K562 (cell line): ENCODE measurements around the gene SH3TC1. TPM values are rescaled to one million over a fixed set of nuclear protein-coding genes. Genes with fewer than 3 reads are reported as not detected.

ENCODE experiments used
- ATAC-seq: fragments of 200-7000 bp; cut with Tn5 transposase; 3 replicates; pipeline ENCODE4 v1.9.1; 2020; ENCODE audit warnings: moderate library complexity
- BruUV-seq: library from RNA; stranded (reverse); fragments of 400-500 nt; replicated peaks from 2 replicates; lab custom pipeline; 2021; lab: Mats Ljungman, UMichigan
- CTCF ChIA-PET: fragments of 300-600 bp; formaldehyde crosslinking; extraction: SDS; loops from one replicate; lab custom pipeline; 2021; ENCODE audit warnings: low intra/inter-chr PET ratio; lab: Yijun Ruan, JAX
- POLR2A ChIA-PET: fragments of 300-600, 350-650 bp; sonication (Branson Sonifier 250); formaldehyde crosslinking; extraction: SDS; loops from one replicate; lab custom pipeline; 2021; ENCODE audit warnings: antibody characterized with exemption, inconsistent platforms; lab: Yijun Ruan, JAX
- DNase-seq, 4 experiments: peaks; one replicate each; pipeline versions ENCODE4 v3.0.0 to v3.0.0-alpha.2; 2011 to 2018; ENCODE audit warnings: low spot score in 3 of 4, mixed read lengths in 3 of 4; ENCODE audit errors: extremely low read depth in 1 of 4
- FAIRE-seq: peaks from 2 replicates; lab custom pipeline; 2011; peaks lifted over from hg19 to GRCh38; lab: Jason Lieb, UNC
- H2AFZ ChIP-seq: 2 replicates; pipeline ENCODE4 v1.6.0; 2011; ENCODE audit warnings: low read depth, low read length, control low read depth, inconsistent platforms
- H3K27ac ChIP-seq: fragments of 200-600 bp; 3 replicates; pipeline ENCODE4 v1.8.0; 2011; ENCODE audit warnings: low read depth, mild to moderate bottlenecking, control low read depth, inconsistent platforms, low read length, moderate library complexity, mixed read lengths; ENCODE audit errors: extremely low read depth
- H3K27me3 ChIP-seq, 2 experiments: fragments of 300-600 bp in 1 of 2; 2 replicates in 1 of 2; 3 replicates in 1 of 2; pipeline versions ENCODE4 v1.6.0 to v1.8.0; 2011; ENCODE audit warnings: inconsistent platforms in 2 of 2, low read length in 2 of 2, mild to moderate bottlenecking in 1 of 2, mixed read lengths in 1 of 2, moderate library complexity in 1 of 2; ENCODE audit not compliant: control insufficient read depth in 2 of 2, insufficient read depth in 2 of 2
- H3K36me3 ChIP-seq: fragments of 300-600 bp; 3 replicates; pipeline ENCODE4 v1.8.0; 2011; ENCODE audit warnings: mild to moderate bottlenecking, low read length, inconsistent platforms; ENCODE audit not compliant: control insufficient read depth, insufficient read depth
- H3K4me1 ChIP-seq, 2 experiments: fragments of 200-600 bp in 1 of 2; replicated peaks in 1 of 2; 2 replicates in 1 of 2; 3 replicates in 1 of 2; pipeline versions ENCODE4 v1.5.1 to v1.8.0; 2011; ENCODE audit warnings: inconsistent platforms in 2 of 2, low read length in 2 of 2, mild to moderate bottlenecking in 1 of 2, mixed read lengths in 1 of 2, moderate library complexity in 1 of 2; ENCODE audit not compliant: control insufficient read depth in 2 of 2, insufficient read depth in 2 of 2
- H3K4me2 ChIP-seq: 2 replicates; pipeline ENCODE4 v1.6.1; 2011; ENCODE audit warnings: low read length, control low read depth, inconsistent platforms, mixed read lengths; ENCODE audit not compliant: insufficient read depth
- H3K4me3 ChIP-seq: fragments of 200-600 bp; sonication (generic), shearing (Covaris generic); 2 replicates; pipeline ENCODE4 v1.5.1; 2016; ENCODE audit warnings: control low read depth, inconsistent platforms
- H3K79me2 ChIP-seq: fragments of 200-600 bp; 3 replicates; pipeline ENCODE4 v1.8.0; 2011; ENCODE audit warnings: low read length, inconsistent platforms; ENCODE audit not compliant: control insufficient read depth, insufficient read depth
- H3K9ac ChIP-seq, 2 experiments: 2 replicates each; pipeline versions ENCODE4 v1.6.0 to v1.6.1; 2011; ENCODE audit warnings: low read depth in 2 of 2, low read length in 2 of 2, control low read depth in 1 of 2, inconsistent platforms in 1 of 2, mild to moderate bottlenecking in 1 of 2, mixed read lengths in 1 of 2; ENCODE audit not compliant: insufficient read depth in 1 of 2
- H3K9me1 ChIP-seq: one replicate; pipeline ENCODE4 v1.6.0; 2011; ENCODE audit warnings: inconsistent platforms, mild to moderate bottlenecking, low read length, moderate library complexity; ENCODE audit not compliant: control insufficient read depth, insufficient read depth
- H3K9me3 ChIP-seq: replicated peaks from 2 replicates; pipeline ENCODE4 v1.5.1; 2011; ENCODE audit warnings: low read depth, low read length, inconsistent platforms; ENCODE audit not compliant: control insufficient read depth, insufficient read depth
- H4K20me1 ChIP-seq: replicated peaks from 2 replicates; pipeline ENCODE4 v1.6.1; 2011; ENCODE audit warnings: low read length, inconsistent platforms, mixed read lengths; ENCODE audit not compliant: control insufficient read depth, insufficient read depth
- CLOCK ChIP-seq: fragments of 250-450 bp; sonication (Bioruptor Pico); IDR thresholded peaks from 2 replicates; pipeline ENCODE4 v1.4.0; 2020; ENCODE audit warnings: mild to moderate bottlenecking, moderate library complexity, borderline replicate concordance
- WGBS: fragments of 100-300 bp; shearing (Covaris generic); methylation state at CpG from one replicate; pipeline ENCODE4 v1.1.6; 2016; ENCODE audit warnings: low coverage, mixed read lengths; ENCODE audit not compliant: insufficient coverage; ENCODE audit errors: missing lambda C conversion rate; 5-methylcytosine and 5-hydroxymethylcytosine counted together
- in situ Hi-C: fragments of 300-500 bp; cut with MboI; formaldehyde crosslinking; loops from 4 replicates; pipeline ENCODE4 v1.15.0; 2018; ENCODE audit warnings: inconsistent platforms, mixed read lengths
- intact Hi-C: fragments of 100-400 bp; cut with micrococcal nuclease; formaldehyde crosslinking; loops from 2 replicates; pipeline ENCODE4 v1.14.2; 2022
- polyA plus RNA-seq, 8 experiments: library from polyadenylated mRNA; depleted of rRNA in 4 of 8; stranded (reverse) in 5 of 8; unstranded in 3 of 8; fragments of >200 nt; fragmentation: Nextera tagmentation in 2 of 8; fragmentation: Illumina TruSeq in 1 of 8; extraction: Ambion mirVana in 2 of 8; extraction: Trizol in 1 of 8; gene quantifications; 2 replicates each; pipeline versions ENCODE4 v1.2.1 to v1.2.3, GENCODE V29; 2011 to 2014; ENCODE audit warnings: inconsistent platforms in 1 of 8, missing spikeins in 1 of 8
- total RNA-seq, 7 experiments: library from RNA; depleted of rRNA in 6 of 7; stranded (reverse); fragments of >200 nt in 6 of 7; fragmentation: Illumina TruSeq in 2 of 7; extraction: Trizol in 2 of 7; gene quantifications; 2 replicates each; pipeline versions ENCODE4 v1.2.1 to v1.2.3, GENCODE V29; 2011 to 2021; ENCODE audit warnings: low replicate concordance in 1 of 7

SH3TC1 gene
- total and polyA plus RNA-seq, 9 of the 15 experiments (the other 6 are each of a cell fraction or from before 2014, with no cell fraction given), result 0.04 to 2.1 (median 0.48) TPM; not detected in 1

- FAIRE-seq (no peak), ATAC-seq (no peak), DNase-seq (no peak)
- BruUV-seq, result no TSS peak
- H3K27ac ChIP-seq, result no peak overlapping the region
- H3K79me2 ChIP-seq, result no peaks in the 10 kb centered on the region
- H3K27me3 ChIP-seq, result peaks cover 11 to 61% of the 10 kb centered on the region in 2 experiments; a peak in 3 of 5 replicates
- WGBS, result 18% methylated on average over 21 of the region's 21 CpGs
- H4K20me1 ChIP-seq, result peaks cover 9% of the 10 kb centered on the region; the same call in 1 of the 2 replicates
- TF ChIP-seq CLOCK (CRISPR knock-in tag), result no peak
- intact Hi-C loops (no loop called here), in situ Hi-C loops (no loop called here)
- no peaks in the 10 kb centered on the region for H3K36me3 ChIP-seq
- POLR2A ChIA-PET, result interaction anchor here (0.5 to 1.0 kb wide), 6 partner anchors 18 to 60 kb away, joined by 3 to 5 read pairs (median 4); no protein-coding TSS in a partner anchor
- H2AFZ ChIP-seq, result no peak overlapping the region
- CTCF ChIA-PET, result no interaction called here
- H3K9me3 ChIP-seq, result no peaks in the 10 kb centered on the region
- H3K4me3 ChIP-seq, result no peak overlapping the region
- H3K9me1 ChIP-seq, result no peaks in the 10 kb centered on the region
- peaks cover 16 to 35% of the 10 kb centered on the region in 2 experiments for H3K4me1 ChIP-seq
- H3K4me2 ChIP-seq, result no peak overlapping the region
- no peak overlapping the region for H3K9ac ChIP-seq
These were observed 3.3 kb downstream of the SH3TC1 start for GRCh38 chr4:8202108-8203051.
